Astrocyte of the cerebellum (primary cell): ENCODE data around the gene CARMIL3.

Experiments
- DNase-seq: peaks from one replicate; pipeline ENCODE4 v3.0.0-alpha.2; 2011; ENCODE audit warnings: low read depth
- H3K4me3 ChIP-seq: 2 replicates; pipeline ENCODE4 v1.5.1; 2011; ENCODE audit warnings: mild to moderate bottlenecking, low read depth, low read length, moderate library complexity
- CTCF ChIP-seq: IDR thresholded peaks from 2 replicates; pipeline ENCODE4 v1.5.1; 2012; ENCODE audit warnings: low read length, low read depth, moderate library complexity, mild to moderate bottlenecking; ENCODE audit errors: missing control alignments
- in situ Hi-C: cut with HindIII; loops from 2 replicates; pipeline ENCODE4 v1.10.0; 2017; ENCODE audit warnings: low sequenced_read_pairs

Gene CARMIL3

GRCh38 chr14:24114532-24115421 is 63.0 kb downstream of the CARMIL3 start, which contains the start of the genes DCAF11 and NRL:
TSS of gene DCAF11 (plus strand) at chr14:24114777. CDS start at chr14:24115595, 818 bp downstream.
TSS of gene NRL (minus strand) at chr14:24114949. CDS start at chr14:24082848, 32,101 bp downstream.
- H3K4me3 ChIP-seq: peak within 1 kb of the TSS; percentile 94
- DNase-seq: peak; percentile 99
- in situ Hi-C loops: no loop called here
- TF ChIP-seq CTCF: no peak

DNA sequence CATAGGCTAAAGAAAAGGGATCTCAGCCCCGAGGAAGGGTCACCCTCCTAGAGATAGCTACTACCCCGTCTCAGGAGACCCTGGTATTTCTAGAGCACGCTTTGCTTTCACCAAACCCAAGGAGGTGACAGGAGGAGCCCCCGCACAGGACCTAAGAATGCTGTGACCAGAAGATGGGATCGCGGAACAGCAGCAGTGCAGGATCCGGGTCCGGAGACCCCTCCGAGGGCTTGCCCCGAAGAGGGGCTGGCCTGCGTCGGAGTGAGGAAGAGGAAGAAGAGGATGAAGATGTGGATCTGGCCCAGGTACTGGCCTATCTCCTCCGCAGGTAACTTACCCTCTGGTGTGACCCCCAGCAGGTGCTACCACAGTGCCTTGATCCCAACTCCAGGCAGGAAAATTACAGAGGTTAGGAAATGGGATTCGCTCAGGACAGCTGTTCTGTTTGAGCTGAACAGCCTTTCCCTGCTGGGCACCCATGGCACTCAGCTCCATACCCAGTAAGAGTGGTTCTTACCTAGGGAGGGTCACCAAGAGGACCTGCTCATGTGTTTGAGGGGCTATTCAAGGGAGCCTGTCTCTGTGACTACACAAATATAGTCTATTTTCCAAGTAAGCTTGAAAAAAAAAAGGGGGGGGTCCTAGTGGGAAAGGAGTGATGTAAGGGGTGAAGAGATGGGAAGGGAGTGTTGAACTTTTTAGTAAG is 63.8 kb downstream of the CARMIL3 start:
- H3K4me3 ChIP-seq: peak overlapping the region; percentile 94
- in situ Hi-C loops: no loop called here
- no peak for DNase-seq
- no peak for TF ChIP-seq CTCF

DNA sequence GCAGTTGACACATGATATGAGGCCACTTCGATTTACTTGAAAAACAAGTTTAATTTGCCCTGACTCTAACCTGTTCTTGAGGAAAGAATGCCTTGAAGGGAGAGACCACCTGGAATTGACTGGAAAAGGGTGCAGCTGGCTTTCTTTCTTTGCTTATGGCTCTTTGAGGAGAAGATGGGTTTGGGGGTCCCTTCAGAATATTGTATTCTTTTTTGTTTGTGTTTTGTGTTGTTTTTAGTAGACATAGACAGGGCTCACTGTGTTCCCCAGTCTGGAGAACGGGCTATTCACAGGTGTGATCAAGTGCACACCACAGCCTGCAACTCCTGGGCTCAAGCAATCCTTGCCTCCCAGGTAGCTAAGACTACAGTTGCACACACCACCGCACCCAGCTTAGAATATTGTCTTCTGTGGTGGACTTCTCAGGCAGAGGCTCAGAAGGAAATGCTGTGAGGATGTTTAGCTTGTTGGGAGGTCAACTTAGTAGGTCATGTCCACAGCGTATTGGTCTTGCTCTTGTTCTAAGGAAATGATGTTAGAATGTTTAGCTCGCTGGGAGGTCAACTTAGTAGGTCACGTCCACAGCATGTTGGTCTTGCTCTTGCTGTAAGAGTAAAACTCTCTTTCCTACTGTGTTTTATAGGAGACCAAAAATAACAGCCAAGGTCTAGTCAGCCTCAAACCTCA is 64.5 kb downstream of the CARMIL3 start:
- H3K4me3 ChIP-seq: no peak overlapping the region
- no peak for TF ChIP-seq CTCF
- in situ Hi-C loops: no loop called here
- DNase-seq: no peak

DNA sequence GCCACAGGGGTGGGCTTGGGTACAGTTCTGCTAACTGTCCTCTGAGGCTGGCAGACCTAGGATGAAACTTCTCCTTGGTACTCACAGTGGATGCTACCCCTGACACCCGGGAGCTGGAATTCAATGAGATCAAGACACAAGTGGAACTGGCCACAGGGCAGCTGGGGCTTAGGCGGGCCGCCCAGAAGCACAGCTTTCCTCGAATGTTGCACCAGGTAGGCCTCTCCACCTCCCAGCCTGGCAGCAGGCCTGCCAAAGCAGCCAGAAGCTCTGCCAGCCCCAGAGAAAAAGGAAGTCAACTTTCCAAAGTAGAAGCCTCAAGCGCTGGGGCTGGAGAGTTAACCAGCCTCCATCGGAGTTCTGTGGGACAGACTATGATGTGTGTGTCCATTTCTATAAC is 65.4 kb downstream of the CARMIL3 start:
- no peak for DNase-seq
- no peak for TF ChIP-seq CTCF
- in situ Hi-C loops: no loop called here
- H3K4me3 ChIP-seq: no peak overlapping the region
